CD4-positive, alpha-beta T cell treated with Interleukin-4 for 4 hours (primary cell): ENCODE measurements around the gene EVL.
"Not testable (repeated sequence)": the region's sequence is repeated elsewhere in the genome, so short reads cannot be mapped to it uniquely, and the experiment has no call there.

Experiments used
- DNase-seq: peaks from one replicate; pipeline ENCODE4 v3.0.0-alpha.2; 2020

EVL gene

GRCh38 chr14:100039903-100040302, 25.3 kb upstream of the EVL start:
- DNase-seq = no peak

DNA sequence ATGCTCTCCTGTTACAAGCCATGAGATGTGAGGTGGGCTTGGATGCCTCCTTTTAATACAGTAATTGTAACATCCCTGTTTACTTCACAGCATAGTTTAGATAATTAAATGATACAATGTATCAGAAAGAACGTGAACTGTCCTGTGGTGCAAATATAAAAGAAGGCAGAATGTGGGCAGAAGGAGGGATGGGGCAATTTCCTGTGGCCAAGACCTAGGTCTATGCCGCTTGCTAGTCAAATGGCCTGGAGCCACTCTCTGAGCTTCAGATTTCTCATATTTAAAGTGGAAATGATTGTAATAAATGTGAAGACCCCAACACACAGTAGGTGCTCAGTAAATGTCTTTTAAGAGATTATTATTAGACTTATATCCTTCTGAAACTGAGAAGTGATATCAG, 24.0 kb upstream of the EVL start:
- DNase-seq = no peak

DNA sequence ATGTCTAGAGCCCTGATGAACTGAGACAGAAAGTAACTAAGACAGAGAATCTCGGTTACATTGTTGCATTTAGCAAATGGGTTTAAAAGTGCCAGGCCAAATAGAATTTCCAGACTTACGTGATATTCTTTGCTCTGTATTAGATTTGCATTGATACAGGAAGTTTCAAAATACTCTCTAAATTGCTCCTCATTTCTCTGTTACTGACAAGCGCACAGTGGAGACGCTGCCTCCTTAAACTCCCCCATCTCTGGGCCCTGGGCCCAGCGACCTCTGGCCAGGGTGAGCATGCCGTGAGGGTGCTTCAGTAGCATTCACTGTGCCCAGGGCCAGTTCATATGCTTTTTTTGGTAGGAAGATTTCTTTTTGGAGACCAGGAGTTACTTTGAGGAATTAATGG, 22.9 kb upstream of the EVL start:
- no peak for DNase-seq

DNA sequence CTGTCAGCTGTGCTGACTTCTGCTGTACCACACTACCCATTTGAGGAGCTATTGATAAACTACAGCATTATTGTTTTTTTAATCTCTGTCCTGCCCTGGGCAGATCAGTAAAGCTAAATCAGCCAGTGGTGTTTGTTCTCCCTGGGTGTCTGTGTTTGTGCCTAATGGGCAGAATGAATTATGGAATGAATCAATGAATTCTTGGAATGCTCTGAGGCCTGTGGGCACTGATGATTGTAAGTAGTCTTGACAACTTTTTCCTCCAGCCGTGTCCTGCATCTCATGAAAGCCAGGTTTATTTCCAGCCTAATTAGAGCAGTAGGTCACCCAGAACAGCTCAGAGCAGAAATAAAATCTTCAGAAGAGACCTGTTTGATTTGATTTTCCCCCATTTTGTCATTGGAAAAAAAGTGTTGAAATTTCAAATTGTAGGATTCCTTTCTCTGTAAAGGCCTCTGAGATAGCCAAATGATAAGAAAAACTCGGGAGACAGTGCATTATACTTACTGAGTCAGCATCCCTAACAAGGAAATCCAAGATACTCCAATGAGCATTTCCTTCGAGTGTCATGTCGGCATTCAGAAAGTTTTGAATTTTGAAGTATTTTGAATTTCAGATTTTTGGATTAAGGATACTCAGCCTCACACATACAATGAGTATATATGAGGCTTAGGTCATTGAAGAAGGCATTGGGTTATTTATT, 19.4 kb upstream of the EVL start:
- DNase-seq = no peak

GRCh38 chr14:100047600-100047999, 17.6 kb upstream of the EVL start:
- DNase-seq = no peak

DNA sequence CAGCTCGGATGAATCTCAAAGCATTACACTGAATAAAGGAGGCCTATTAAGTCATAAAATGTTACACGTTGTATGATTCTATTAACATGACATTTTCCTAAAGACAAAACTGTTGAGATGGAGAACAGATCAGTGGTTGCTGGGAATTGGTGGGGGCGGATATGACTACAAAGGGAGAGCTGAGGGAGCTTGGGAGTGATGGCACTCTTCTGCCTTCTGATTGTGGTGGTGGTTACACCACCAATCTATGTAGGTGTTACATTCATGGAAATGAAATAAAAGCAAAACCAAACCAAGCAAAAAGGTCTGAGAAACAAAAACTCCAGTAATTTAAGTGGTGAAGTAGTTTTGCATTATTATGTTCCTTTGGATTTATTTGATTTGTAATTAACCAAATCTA, 16.4 kb upstream of the EVL start:
- no peak for DNase-seq

DNA sequence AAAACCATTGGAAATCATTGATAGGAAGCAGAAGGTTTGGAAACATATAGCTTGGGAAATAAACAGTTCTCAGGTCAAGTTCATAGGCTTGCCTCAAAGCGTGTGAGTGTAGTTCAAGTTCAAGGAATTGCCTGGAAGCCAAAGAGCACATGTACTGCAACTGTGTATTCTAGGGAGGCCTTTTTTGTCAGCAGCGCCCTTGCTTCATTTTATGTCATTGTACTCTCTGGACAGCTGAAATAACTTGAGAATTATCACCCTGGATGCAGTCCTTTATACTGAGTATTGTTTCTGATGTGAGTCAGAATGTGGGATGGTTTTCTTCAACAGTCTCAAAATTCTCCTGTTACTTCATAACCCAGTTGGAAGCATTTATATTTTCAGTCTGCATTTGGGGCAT, 16.0 kb upstream of the EVL start:
- DNase-seq = no peak

DNA sequence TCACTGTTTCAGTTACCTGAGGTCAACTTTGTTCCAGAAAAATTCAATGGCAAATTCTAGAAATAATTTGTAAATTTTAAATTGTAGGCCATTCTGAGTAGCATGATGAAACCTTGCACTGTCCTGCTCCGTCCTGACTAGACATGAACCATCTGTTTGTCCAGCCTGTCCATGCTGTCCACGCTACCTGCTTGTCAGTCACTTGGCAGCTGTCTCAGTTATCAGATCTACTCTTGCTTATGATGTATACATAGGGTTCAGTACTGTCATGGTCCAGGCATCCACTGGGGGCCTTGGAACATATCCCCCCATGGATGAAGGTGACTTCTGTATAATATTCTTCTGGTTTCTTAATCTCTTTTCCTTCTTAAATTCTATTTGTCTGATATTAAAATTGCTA, 14.1 kb upstream of the EVL start:
- DNase-seq = no peak

DNA sequence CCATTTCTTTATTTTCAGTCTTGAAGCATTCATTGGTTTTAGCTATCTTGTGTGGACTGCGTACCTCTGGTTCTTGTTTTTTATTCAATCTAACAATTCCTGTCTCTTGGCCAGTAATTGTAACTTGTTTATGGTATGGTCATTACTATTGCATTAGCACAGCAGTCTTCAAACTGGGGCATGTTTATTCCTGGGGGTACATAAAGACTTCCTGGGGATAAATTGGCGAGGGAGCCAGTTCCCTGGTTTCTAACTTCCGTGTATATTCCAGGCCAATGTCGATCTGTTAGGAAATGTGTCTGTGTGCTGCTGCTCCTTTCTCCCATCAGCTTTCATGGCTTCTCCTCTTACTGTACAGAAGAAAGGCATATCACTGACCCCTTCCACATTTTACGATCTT, 13.7 kb upstream of the EVL start:
- DNase-seq = no peak

DNA sequence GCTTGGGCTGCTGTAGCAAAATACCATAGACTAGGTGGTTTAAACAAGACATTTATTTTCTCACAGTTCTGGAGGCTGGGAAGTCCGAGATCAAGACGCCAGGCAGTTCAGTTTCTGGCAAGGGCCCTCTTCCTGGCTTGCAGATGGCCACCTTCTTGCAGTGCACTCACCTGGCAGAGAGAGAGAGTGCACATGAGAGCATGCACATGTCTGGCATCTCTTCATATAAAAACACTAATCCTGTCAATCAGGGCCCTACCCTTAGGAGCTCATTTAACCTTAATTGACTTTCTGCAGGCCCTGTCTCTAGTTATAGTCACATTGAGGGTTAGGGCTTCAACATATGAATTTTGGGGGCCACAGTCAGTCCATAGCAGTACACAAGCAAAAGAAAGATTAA, 12.4 kb upstream of the EVL start:
- no peak for DNase-seq

DNA sequence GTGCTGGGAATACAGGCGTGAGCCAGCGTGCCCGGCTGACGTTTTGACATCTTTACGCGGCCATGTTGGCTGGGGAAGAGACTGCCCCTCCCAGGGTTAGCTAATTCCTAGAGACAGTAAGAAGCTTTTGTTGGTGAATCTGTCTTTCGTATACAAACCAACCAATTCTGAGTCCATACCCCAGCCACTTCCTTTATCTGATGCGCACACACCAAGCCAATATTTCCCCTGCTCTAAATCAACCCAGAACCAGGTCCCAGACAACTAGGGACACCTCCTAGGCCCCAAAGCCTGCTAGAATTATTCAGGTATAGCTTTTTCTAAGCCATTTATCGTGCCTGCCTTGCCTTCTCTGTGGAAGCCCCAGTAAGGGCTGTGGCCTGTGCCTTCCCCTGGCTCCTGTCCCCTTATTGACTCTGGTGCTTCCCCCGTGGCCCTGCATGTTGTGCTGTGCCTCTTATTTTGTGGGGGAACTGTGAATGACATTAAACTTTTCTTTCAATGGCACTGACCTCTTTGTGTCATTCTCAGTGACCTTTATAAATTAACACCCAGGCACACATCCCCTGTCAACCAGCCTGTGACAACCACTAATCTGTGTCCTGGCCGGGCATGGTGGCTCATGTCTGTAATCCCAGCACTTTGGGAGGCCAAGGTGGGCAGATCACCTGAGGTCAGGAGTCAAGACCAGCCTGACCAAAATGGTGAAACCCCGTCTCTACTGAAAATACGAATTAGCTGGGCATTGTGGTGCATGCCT, 10.7 kb upstream of the EVL start:
- no peak for DNase-seq

DNA sequence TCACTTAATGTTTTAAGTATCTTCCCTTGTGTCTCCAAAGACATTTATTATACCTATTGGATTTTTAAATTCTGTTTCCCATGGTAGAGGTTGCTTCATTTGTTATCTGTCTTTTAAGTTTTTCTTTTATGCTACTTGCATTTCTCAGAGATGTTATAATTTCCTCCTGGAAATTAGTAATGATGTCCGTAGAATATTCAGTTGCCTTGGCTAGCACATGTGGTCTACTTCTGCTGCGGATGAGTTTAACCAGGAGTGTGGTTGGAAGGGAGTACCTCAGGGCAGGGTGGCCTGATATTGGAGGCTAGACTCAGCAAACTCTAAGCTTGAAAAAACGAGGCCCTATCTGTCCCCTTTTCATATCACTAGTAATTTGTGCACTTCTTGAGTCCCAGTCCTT, 8.8 kb upstream of the EVL start:
- DNase-seq = no peak

GRCh38 chr14:100056964-100057795, 8.0 kb upstream of the EVL start:
- DNase-seq = peak; percentile 73

DNA sequence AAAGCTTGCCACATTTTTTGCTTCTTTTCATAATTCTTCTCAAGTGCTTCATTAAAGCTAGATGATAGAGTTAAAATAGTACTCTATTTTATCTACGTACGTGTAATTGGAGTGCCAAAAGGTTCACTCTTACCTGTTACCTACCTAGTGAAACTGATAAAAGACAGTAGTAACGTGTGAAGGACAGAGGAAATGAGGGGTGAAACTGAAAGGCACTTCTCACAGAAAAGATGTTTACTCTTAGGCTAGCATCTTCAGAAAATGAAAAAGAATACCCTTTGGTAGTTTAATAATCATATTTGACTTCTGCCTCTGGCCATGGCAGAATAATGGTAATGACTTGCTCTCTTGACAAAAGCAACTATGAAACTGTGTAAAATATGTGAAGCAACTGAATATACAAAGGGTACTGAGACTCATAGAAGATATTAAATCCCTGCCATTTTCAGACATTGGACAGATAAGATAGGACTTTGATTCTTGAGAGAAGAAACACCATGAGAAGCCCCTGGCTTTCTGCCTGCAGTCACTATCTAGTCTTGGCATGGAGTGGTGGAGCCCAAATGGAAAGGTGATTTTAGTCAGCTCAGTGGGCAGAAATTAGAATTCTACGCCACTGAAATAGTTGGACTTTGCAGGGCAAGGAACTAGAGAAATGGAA, 6.3 kb upstream of the EVL start:
- peak; percentile 39 for DNase-seq

DNA sequence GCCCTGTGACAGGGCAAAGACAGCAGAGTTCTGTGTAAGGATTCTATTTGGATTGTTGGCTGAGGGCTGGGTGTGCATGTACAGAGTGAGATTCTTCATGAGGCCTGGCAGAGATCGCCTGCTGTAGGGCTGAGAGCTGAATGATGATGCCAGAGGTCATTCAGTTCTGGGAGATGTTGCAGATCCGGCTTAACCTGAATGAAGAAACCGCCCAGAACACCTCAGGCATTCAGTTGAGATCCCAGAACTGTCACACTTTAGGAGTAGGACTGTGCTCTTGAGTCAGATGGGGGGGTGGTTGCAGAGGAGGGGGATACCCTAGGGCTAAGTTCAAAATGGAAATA, 5.8 kb upstream of the EVL start:
- no peak for DNase-seq

- DNase-seq = no peak
Observed at GRCh38 chr14:100060760-100061159, 4.5 kb upstream of the EVL start.

- peak; percentile 44 for DNase-seq
Observed at GRCh38 chr14:100062590-100062989, 2.6 kb upstream of the EVL start.

GRCh38 chr14:100063314-100063941, 1.8 kb upstream of the EVL start:
- peak; percentile 67 for DNase-seq

DNA sequence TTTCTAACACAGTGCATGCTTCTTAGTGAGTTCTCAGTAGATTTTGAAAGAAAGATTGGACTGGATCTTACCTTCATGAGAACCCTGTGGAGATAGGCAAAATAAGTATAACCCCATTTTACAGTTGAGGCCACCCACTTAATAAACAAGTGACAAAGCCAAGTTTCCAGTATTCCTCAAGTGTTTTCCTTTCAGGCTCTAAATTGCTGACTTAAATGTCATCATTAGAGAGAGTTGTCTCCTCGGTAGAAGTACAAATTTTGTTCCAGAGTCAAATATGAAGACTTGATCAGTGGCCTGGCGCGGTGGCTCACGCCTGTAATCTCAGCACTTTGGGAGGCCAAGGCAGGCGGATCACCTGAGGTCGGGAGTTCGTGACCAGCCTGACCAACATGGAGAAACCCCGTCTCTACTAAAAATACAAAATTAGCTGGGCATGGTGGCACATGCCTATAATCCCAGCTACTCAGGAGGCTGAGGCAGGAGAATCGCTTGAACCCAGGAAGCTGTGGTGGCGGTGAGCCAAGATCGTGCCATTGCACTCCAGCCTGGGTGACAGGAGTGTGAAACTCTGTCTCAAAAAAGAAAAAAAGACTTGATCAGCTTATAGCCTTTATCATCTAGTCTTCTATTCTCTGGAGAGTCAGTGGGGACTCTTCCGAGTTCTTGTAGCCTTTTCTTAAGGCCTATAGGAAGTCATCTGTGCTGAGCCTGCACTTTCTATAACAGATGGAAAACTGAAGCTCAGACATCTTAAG, 708 bp upstream of the EVL start:
- not testable (repeated sequence) for DNase-seq

- DNase-seq = peak; percentile 93
Observed at GRCh38 chr14:100065942-100066574, 836 bp downstream of the EVL start.

DNA sequence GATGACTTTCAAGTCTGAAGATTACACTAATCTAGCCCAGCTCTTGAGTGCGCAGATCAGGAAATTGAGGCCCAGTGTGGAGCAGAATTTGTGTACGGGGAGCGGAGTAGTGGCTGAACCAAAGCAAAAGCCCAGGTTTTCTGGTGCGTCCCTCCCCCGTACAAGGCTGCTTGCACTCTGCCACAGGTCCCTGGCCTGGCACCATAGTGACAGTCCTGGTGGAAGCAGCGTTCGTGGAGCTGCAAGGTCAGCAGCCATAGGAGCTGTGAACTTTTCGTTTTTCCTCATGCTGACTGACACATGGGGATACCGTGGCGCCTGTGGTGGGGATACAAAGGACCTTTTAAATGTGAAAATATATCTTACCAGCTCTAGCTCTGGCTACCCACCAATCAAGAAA, 1.7 kb downstream of the EVL start:
- peak; percentile 31 for DNase-seq

- peak; percentile 50 for DNase-seq
Observed at GRCh38 chr14:100067481-100067880, 2.3 kb downstream of the EVL start.
